IPS-20b (cell line): ENCODE data around the gene TLE4.
"Not testable (repeated sequence)": the region's sequence is repeated elsewhere in the genome, so short reads cannot be mapped to it uniquely, and the experiment has no call there.

Source experiments
- H3K27ac ChIP-seq: one replicate; pipeline ENCODE4 v1.5.1; 2013; ENCODE audit warnings: low read length
- H3K27me3 ChIP-seq: 2 replicates; pipeline ENCODE4 v1.6.1; 2013; ENCODE audit warnings: mild to moderate bottlenecking, low read length, inconsistent platforms; ENCODE audit not compliant: insufficient read depth
- H3K36me3 ChIP-seq: 2 replicates; pipeline ENCODE4 v1.6.1; 2013; ENCODE audit warnings: low read depth, mild to moderate bottlenecking, inconsistent platforms, low read length, moderate library complexity; ENCODE audit not compliant: insufficient read depth
- H3K4me1 ChIP-seq: 2 replicates; pipeline ENCODE4 v1.6.1; 2013; ENCODE audit warnings: mild to moderate bottlenecking, control low read depth, inconsistent platforms, low read length, moderate library complexity; ENCODE audit not compliant: insufficient read depth
- H3K4me3 ChIP-seq: 2 replicates; pipeline ENCODE4 v1.5.1; 2013; ENCODE audit warnings: mild to moderate bottlenecking, low read length, inconsistent platforms
- H3K9ac ChIP-seq: 2 replicates; pipeline ENCODE4 v1.6.1; 2013; ENCODE audit warnings: low read depth, mild to moderate bottlenecking, inconsistent platforms, low read length, moderate library complexity
- H3K9me3 ChIP-seq: 2 replicates; pipeline ENCODE4 v1.6.1; 2013; ENCODE audit warnings: mild to moderate bottlenecking, low read depth, low read length, inconsistent platforms; ENCODE audit not compliant: insufficient read depth

The TLE4 gene

GRCh38 chr9:79571309-79572031 lies at the start of gene TLE4:
Gene TLE4 (plus strand): TSS chr9:79571965. CDS start chr9:79572791, 826 bp downstream.
- H3K27ac ChIP-seq, result peak within 1 kb of the TSS; percentile 96

GRCh38 chr9:79522793-79523192 lies 49.0 kb upstream of the TLE4 start:
- Histone ChIP-seq H3K4me1 (no peaks in the 10 kb centered on the region), H3K9ac (no peak overlapping the region), H3K36me3 (no peaks in the 10 kb centered on the region), H3K27ac (no peak overlapping the region), H3K27me3 (no peaks in the 10 kb centered on the region), H3K4me3 (no peak overlapping the region), H3K9me3 (no peaks in the 10 kb centered on the region)

More at GRCh38 chr9:79571309-79572031, at the start of gene TLE4:
- H3K27me3 ChIP-seq, result peaks cover 5% of the 10 kb centered on the region; the same call in 1 of the 2 replicates
- no peaks in the 10 kb centered on the region for H3K9me3 ChIP-seq
- H3K36me3 ChIP-seq, result peaks cover 7% of the 10 kb centered on the region; the same call in 1 of the 2 replicates
- H3K4me1 ChIP-seq, result peaks cover 14% of the 10 kb centered on the region; the same call in 1 of the 2 replicates
- H3K4me3 ChIP-seq, result peak within 1 kb of the TSS; percentile 96
- peak within 1 kb of the TSS; percentile 96 for H3K9ac ChIP-seq

GRCh38 chr9:79524266-79524665 lies 47.5 kb upstream of the TLE4 start:
- no peaks in the 10 kb centered on the region for H3K27me3 ChIP-seq
- no peaks in the 10 kb centered on the region for H3K9me3 ChIP-seq
- H3K4me3 ChIP-seq, result no peak overlapping the region
- no peak overlapping the region for H3K27ac ChIP-seq
- no peak overlapping the region for H3K9ac ChIP-seq
- H3K36me3 ChIP-seq, result no peaks in the 10 kb centered on the region
- no peaks in the 10 kb centered on the region for H3K4me1 ChIP-seq

GRCh38 chr9:79526149-79526672 lies 45.6 kb upstream of the TLE4 start:
- no peaks in the 10 kb centered on the region for H3K9me3 ChIP-seq
- H3K27me3 ChIP-seq, result no peaks in the 10 kb centered on the region
- no peak overlapping the region for H3K9ac ChIP-seq
- no peaks in the 10 kb centered on the region for H3K4me1 ChIP-seq
- H3K4me3 ChIP-seq, result no peak overlapping the region
- no peaks in the 10 kb centered on the region for H3K36me3 ChIP-seq
- H3K27ac ChIP-seq, result no peak overlapping the region

- Histone ChIP-seq H3K4me3 (no peak overlapping the region), H3K36me3 (no peaks in the 10 kb centered on the region), H3K27me3 (no peaks in the 10 kb centered on the region), H3K9me3 (no peaks in the 10 kb centered on the region), H3K27ac (no peak overlapping the region), H3K4me1 (no peaks in the 10 kb centered on the region), H3K9ac (no peak overlapping the region)
Observed at GRCh38 chr9:79535534-79535933, 36.2 kb upstream of the TLE4 start.

GRCh38 chr9:79537838-79538237 lies 33.9 kb upstream of the TLE4 start:
- no peak overlapping the region for H3K4me3 ChIP-seq
- no peak overlapping the region for H3K9ac ChIP-seq
- no peaks in the 10 kb centered on the region for H3K27me3 ChIP-seq
- no peaks in the 10 kb centered on the region for H3K36me3 ChIP-seq
- no peak overlapping the region for H3K27ac ChIP-seq
- H3K9me3 ChIP-seq, result no peaks in the 10 kb centered on the region
- no peaks in the 10 kb centered on the region for H3K4me1 ChIP-seq

GRCh38 chr9:79542735-79543620 lies 28.8 kb upstream of the TLE4 start:
- Histone ChIP-seq H3K4me3 (no peak overlapping the region), H3K27me3 (no peaks in the 10 kb centered on the region), H3K9me3 (no peaks in the 10 kb centered on the region), H3K36me3 (no peaks in the 10 kb centered on the region), H3K27ac (no peak overlapping the region), H3K9ac (no peak overlapping the region), H3K4me1 (no peaks in the 10 kb centered on the region)

GRCh38 chr9:79544375-79544774 lies 27.4 kb upstream of the TLE4 start:
- H3K9ac ChIP-seq, H3K4me1 ChIP-seq, H3K9me3 ChIP-seq, H3K27me3 ChIP-seq, H3K4me3 ChIP-seq, H3K36me3 ChIP-seq, H3K27ac ChIP-seq: not testable (repeated sequence)

GRCh38 chr9:79551586-79551985 lies 20.2 kb upstream of the TLE4 start:
- Histone ChIP-seq H3K36me3 (no peaks in the 10 kb centered on the region), H3K27me3 (no peaks in the 10 kb centered on the region), H3K9me3 (no peaks in the 10 kb centered on the region), H3K9ac (no peak overlapping the region), H3K4me1 (no peaks in the 10 kb centered on the region), H3K27ac (no peak overlapping the region), H3K4me3 (no peak overlapping the region)

GRCh38 chr9:79551994-79552393 lies 19.8 kb upstream of the TLE4 start:
- Histone ChIP-seq H3K9ac (no peak overlapping the region), H3K27ac (no peak overlapping the region), H3K4me1 (no peaks in the 10 kb centered on the region), H3K36me3 (no peaks in the 10 kb centered on the region), H3K9me3 (no peaks in the 10 kb centered on the region), H3K27me3 (no peaks in the 10 kb centered on the region), H3K4me3 (no peak overlapping the region)

GRCh38 chr9:79555474-79556089 lies 16.2 kb upstream of the TLE4 start:
- no peaks in the 10 kb centered on the region for H3K36me3 ChIP-seq
- H3K9me3 ChIP-seq, result no peaks in the 10 kb centered on the region
- no peak overlapping the region for H3K9ac ChIP-seq
- H3K27ac ChIP-seq, result no peak overlapping the region
- H3K4me1 ChIP-seq, result no peaks in the 10 kb centered on the region
- H3K4me3 ChIP-seq, result no peak overlapping the region
- H3K27me3 ChIP-seq, result no peaks in the 10 kb centered on the region
